Muscle layer of duodenum (tissue), 2 donors: Measurements from ENCODE around the gene ABCG2.

Experiments used
- H3K27ac ChIP-seq: one replicate; pipeline ENCODE4 v1.7.0; 2013; ENCODE audit warnings: mild to moderate bottlenecking, low read length
- H3K27me3 ChIP-seq: one replicate; pipeline ENCODE4 v1.7.0; 2013; ENCODE audit warnings: low read depth, mild to moderate bottlenecking, control low read depth, low read length
- H3K36me3 ChIP-seq, 2 donors: one replicate each; pipeline ENCODE4 v1.7.0; 2013; ENCODE audit warnings: low read length in 2 of 2, control low read depth in 1 of 2, mild to moderate bottlenecking in 1 of 2; ENCODE audit not compliant: insufficient read depth in 2 of 2, control insufficient read depth in 1 of 2
- H3K4me1 ChIP-seq, 2 donors: one replicate each; pipeline ENCODE4 v1.7.0; 2013; ENCODE audit warnings: low read length in 2 of 2, mild to moderate bottlenecking in 2 of 2, control low read depth in 1 of 2, moderate library complexity in 1 of 2; ENCODE audit not compliant: insufficient read depth in 2 of 2, control insufficient read depth in 1 of 2
- H3K4me3 ChIP-seq, 2 donors: one replicate each; pipeline ENCODE4 v1.7.0; 2013; ENCODE audit warnings: low read length in 2 of 2, low read depth in 1 of 2, mild to moderate bottlenecking in 1 of 2
- H3K9me3 ChIP-seq, 2 donors: one replicate each; pipeline ENCODE4 v1.7.0; 2013; ENCODE audit warnings: low read length in 2 of 2, control low read depth in 1 of 2, mild to moderate bottlenecking in 1 of 2; ENCODE audit not compliant: control insufficient read depth in 1 of 2
- donor health status: healthy.

Gene ABCG2

DNA sequence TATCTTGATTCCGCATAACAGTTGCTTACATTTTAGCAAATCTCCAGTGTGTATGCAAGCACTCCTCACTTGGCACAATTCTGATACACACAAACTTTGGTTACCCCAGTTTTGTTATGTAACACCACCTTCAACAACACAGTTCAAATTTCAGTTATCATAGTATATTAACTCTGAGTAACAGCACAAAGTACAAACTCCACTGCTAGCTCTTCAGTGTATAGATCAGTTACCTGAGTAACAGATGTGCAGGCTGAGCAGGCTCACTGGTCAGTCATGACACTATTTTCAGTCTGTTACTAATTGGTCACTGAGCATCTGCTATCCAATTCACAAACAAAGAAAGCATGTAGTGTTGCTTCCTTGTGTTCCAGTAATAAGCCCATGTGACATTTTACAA lies 95.6 kb downstream of the ABCG2 start:
- Histone ChIP-seq H3K36me3 (peaks cover 36 to 57% of the 10 kb centered on the region in 2 donors), H3K27me3 (no peaks in the 10 kb centered on the region), H3K4me3 (no peak overlapping the region), H3K4me1 (no peaks in the 10 kb centered on the region), H3K27ac (no peak overlapping the region), H3K9me3 (no peaks in the 10 kb centered on the region)

DNA sequence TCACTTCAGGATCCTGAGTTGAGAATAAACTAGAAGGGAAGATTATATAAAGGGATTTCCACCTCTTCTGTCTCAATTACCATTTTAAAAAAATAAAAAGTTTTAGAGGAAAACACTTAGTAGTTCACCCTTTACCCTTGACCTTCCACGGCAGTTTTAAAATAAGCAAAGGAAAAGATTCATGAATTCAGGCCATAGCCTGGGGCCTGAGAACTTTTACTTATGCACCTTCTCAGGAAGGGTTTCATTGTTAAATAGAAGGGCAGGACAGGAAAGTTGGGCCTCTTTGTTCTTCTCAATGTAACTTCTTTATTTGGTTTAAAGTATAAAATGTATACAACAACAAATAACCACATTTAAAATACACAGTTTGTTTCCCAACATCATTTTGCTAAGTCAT lies 96.1 kb downstream of the ABCG2 start:
- Histone ChIP-seq H3K4me1 (no peaks in the 10 kb centered on the region), H3K9me3 (no peaks in the 10 kb centered on the region), H3K27me3 (no peaks in the 10 kb centered on the region), H3K4me3 (no peak overlapping the region), H3K36me3 (peaks cover 34 to 57% of the 10 kb centered on the region in 2 donors), H3K27ac (no peak overlapping the region)

DNA sequence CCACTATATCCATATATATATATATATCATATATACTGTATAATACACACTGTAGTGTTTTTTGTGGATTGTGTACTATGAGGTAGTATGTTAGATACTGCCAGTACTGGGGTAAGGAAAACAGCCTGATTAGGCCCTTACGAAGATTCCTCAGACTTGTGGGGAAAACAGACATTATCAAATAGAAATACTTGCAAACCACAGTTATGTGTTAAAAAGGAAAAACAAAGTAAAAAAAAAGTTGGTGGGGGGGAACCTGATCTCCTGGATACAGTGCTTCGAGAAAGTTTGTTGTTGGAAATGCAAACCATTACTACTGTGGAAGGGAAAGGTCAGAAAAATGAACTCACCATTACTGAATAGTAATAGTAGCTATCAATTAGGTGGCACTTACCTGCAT lies 98.0 kb downstream of the ABCG2 start:
- no peaks in the 10 kb centered on the region for H3K4me1 ChIP-seq
- peaks cover 25 to 57% of the 10 kb centered on the region in 2 donors for H3K36me3 ChIP-seq
- H3K9me3 ChIP-seq: no peaks in the 10 kb centered on the region
- H3K27ac ChIP-seq: no peak overlapping the region
- H3K27me3 ChIP-seq: no peaks in the 10 kb centered on the region
- no peak overlapping the region for H3K4me3 ChIP-seq

DNA sequence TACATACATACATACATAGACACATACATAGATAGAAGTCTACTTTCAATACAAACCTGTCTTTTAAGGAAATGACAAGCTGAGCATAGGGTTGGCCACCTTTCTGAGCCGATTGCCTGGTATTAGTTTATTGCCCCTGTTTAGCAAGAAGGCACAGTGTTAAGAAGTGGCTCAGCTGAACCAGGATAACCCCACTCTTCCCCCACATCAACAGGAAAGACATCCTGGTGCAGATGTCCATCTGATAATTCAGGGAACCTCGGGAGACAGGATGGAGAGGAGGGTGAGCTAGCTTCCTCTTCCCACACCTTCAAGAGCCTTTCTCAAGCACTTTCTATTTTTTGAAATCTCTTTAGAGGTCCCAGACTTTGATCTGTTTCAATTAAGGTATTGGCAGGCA lies 98.7 kb downstream of the ABCG2 start:
- H3K27ac ChIP-seq: no peak overlapping the region

DNA sequence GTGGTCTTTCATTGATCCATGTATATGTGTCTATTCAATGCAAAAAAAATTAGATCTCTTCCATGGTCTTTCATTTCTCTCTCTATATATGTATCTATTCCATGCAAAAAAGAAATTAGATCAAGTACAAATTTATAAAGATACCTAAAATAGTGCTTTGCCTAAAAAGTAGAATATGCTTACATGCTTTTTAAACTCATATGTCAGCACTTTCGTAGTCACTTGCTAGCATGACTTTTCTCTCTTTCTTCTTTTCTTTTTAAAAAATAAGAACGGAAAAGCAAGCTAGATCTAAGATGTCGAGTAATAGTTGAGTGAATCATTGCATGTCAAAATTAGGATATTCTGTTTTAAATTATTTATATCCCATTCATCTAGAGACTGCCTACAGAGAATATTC lies 100.1 kb downstream of the ABCG2 start:
- Histone ChIP-seq H3K4me3 (no peak overlapping the region), H3K27me3 (no peaks in the 10 kb centered on the region), H3K36me3 (peaks cover 13 to 51% of the 10 kb centered on the region in 2 donors), H3K9me3 (no peaks in the 10 kb centered on the region), H3K27ac (no peak overlapping the region), H3K4me1 (no peaks in the 10 kb centered on the region)

More for the DNA sequence above, 98.7 kb downstream of the ABCG2 start:
- no peak overlapping the region for H3K4me3 ChIP-seq
- H3K9me3 ChIP-seq: no peaks in the 10 kb centered on the region
- H3K36me3 ChIP-seq: peaks cover 19 to 58% of the 10 kb centered on the region in 2 donors
- no peaks in the 10 kb centered on the region for H3K27me3 ChIP-seq
- H3K4me1 ChIP-seq: no peaks in the 10 kb centered on the region

DNA sequence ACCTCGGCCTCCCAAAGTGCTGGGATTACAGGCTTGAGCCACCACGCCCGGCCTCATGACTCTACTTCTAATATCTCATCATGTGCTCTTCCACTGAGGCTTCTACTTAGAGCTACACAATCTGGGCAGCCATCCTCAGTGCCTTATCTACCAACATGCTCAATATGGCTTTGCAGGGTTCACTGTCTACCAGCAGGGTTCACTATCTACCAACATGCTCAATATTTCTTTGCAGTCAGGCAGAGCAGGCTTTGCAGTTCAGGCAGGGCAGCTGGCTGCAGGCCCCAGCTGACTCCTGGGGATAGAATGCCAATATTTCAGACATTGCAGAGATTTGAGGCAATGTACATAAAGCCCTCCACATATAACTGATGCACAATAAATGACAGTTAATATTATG lies 103.5 kb downstream of the ABCG2 start:
- Histone ChIP-seq H3K9me3 (no peaks in the 10 kb centered on the region), H3K27ac (no peak overlapping the region), H3K27me3 (no peaks in the 10 kb centered on the region), H3K36me3 (peaks cover 24 to 56% of the 10 kb centered on the region in 2 donors), H3K4me1 (no peaks in the 10 kb centered on the region), H3K4me3 (no peak overlapping the region)

DNA sequence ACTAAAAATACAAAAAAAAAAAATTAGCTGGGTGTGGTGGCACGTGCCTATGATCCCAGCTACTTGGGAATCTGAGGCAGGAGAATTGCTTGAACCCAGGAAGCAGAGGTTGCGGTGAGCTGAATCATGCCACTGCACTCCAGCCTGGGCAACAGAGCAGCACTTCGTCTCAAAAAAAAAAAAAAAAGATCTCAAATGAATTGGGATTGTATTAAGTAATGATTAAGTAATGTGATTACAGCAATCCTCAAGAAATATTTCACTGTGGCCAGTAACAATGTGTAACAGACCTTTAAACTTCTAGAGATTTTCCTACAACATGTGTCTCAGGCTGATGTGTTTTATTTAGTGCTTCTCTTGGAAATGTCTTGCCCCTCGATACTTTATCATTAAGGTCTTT lies 104.2 kb downstream of the ABCG2 start:
- peaks cover 24 to 56% of the 10 kb centered on the region in 2 donors for H3K36me3 ChIP-seq
- no peak overlapping the region for H3K27ac ChIP-seq
- no peaks in the 10 kb centered on the region for H3K4me1 ChIP-seq
- H3K9me3 ChIP-seq: no peaks in the 10 kb centered on the region
- no peak overlapping the region for H3K4me3 ChIP-seq
- H3K27me3 ChIP-seq: no peaks in the 10 kb centered on the region

DNA sequence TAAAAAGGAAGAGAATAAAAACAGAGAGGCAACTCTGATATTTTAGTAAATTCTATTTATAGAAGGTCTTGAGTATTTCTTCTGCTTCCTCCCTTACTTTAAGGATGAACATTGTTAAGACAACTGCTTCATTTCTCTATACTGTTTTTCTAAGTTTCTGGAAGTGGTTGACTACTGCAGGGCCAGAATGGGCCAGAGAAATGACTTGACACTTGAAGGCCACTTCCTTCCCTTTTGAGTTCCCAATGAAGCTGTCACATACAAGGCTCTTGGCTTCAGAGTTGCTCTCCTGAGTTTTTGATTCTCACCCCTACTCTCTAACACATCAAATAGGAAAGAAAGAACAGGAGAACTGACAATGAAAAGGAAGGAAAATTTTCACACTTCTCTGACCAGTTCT lies 113.4 kb downstream of the ABCG2 start:
- H3K36me3 ChIP-seq: peaks cover 44 to 75% of the 10 kb centered on the region in 2 donors
- no peak overlapping the region for H3K4me3 ChIP-seq
- no peaks in the 10 kb centered on the region for H3K9me3 ChIP-seq
- H3K4me1 ChIP-seq: peaks cover 0 to 6% of the 10 kb centered on the region in 2 donors
- H3K27me3 ChIP-seq: no peaks in the 10 kb centered on the region
- no peak overlapping the region for H3K27ac ChIP-seq

DNA sequence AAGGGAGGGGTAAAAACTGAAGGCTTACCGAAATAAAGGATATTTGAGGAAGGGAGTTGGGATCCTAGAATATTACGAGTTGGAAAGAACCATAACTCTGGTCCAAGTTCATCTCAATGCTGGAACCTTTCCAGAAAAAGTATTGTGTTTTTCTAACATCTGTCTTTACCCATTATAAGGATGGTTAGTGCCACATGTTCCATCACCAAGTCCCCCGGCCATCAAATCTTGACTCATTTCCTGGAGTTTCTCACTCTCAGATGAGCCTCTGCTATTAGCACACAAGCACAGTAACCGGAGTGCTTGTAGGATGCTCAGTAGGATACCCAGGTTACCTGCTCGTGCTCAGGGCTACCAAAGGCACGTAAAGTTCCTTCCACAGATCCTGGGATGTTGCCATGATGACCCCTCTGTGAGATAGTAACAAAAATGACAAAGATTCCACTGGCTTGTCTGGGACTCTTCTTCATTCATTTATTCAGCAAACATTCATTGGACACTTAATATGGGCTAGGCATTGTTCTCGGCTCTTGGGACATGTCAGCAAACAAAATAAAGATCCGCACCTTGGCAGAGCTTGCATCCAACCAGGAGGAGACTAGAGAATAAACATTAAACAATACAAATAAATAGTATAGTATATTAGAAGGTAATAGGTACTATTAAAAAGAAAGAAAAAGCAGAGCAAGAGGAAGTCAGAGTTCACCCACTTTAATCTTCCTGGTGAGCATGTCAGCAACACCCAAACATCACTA lies 114.7 kb downstream of the ABCG2 start:
- no peaks in the 10 kb centered on the region for H3K27me3 ChIP-seq
- peaks cover 46 to 79% of the 10 kb centered on the region in 2 donors for H3K36me3 ChIP-seq
- H3K27ac ChIP-seq: no peak overlapping the region
- peaks cover 0 to 6% of the 10 kb centered on the region in 2 donors for H3K4me1 ChIP-seq
- no peak overlapping the region for H3K4me3 ChIP-seq
- no peaks in the 10 kb centered on the region for H3K9me3 ChIP-seq

DNA sequence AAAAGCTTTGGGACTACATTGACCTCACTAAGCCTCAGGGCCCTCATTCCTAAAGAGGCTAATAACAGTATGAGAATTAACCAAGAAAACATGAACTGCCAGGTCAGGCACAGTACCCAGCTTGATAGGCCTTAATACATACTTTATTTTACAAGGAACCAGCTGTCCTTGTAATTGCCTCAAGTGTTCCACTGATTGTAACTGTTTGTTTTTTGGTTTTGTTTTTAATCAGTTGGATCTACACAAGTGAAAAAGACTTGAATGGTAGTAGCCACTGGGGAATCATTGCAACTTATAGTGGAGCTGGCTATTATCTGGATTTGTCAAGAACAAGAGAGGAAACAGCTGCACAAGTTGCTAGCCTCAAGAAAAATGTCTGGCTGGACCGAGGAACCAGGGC lies 115.4 kb downstream of the ABCG2 start:
- H3K27ac ChIP-seq: no peak overlapping the region

DNA sequence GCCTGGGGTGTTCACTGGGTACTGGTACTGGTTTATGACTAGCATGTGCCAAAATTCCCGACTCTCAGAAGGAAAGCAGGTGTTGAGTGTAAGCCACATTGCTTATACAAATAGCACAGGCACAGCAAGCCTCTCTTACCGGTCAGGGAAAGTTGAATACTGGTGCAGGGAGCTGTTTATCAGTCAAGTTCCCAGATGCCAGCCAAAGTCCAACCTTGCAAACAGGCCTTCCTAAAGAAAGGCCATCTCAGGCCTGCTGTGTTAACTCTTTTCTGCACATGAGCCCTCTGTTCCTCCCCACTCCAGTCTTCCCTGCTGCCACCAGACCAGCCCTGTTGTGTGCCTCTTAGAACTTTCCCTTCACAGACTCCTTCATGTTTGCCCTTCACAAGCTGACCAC lies 116.8 kb downstream of the ABCG2 start:
- Histone ChIP-seq H3K27me3 (no peaks in the 10 kb centered on the region), H3K36me3 (peaks cover 58 to 84% of the 10 kb centered on the region in 2 donors), H3K27ac (no peak overlapping the region), H3K4me1 (peaks cover 0 to 6% of the 10 kb centered on the region in 2 donors), H3K4me3 (no peak overlapping the region), H3K9me3 (no peaks in the 10 kb centered on the region)

More for the DNA sequence above, 115.4 kb downstream of the ABCG2 start:
- Histone ChIP-seq H3K9me3 (no peaks in the 10 kb centered on the region), H3K4me1 (peaks cover 0 to 6% of the 10 kb centered on the region in 2 donors), H3K4me3 (no peak overlapping the region), H3K36me3 (peaks cover 49 to 83% of the 10 kb centered on the region in 2 donors), H3K27me3 (no peaks in the 10 kb centered on the region)

DNA sequence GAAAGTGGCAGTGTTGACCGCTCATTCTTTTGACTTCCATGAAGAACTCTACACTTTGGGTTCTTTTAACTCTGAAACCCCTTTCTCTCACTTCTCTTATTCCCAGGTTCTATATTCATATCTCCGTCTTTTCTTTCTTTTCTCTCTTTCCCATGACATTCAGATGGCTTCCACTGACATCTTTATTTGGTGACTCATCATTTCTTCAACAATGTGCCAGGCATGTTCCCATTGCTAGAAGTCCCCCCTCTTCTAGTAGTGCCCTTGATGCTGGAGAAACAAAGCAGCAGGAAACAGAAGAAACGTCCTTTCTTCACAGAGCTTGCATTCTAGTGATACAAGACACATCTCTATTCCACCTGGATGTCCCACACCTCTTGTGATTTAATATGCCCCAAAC lies 117.7 kb downstream of the ABCG2 start:
- Histone ChIP-seq H3K36me3 (peaks cover 60 to 84% of the 10 kb centered on the region in 2 donors), H3K27me3 (no peaks in the 10 kb centered on the region)

More for the DNA sequence above, 117.7 kb downstream of the ABCG2 start:
- Histone ChIP-seq H3K4me3 (no peak overlapping the region), H3K27ac (no peak overlapping the region), H3K9me3 (no peaks in the 10 kb centered on the region), H3K4me1 (peaks cover 0 to 6% of the 10 kb centered on the region in 2 donors)
